Sigmoid colon (tissue), 4 donors: ENCODE measurements around the gene DNAJC5.

ENCODE experiments used
- POLR2A ChIP-seq, 2 donors: fragments of 450-650 bp; IDR thresholded peaks; one replicate each; pipeline ENCODE4 v1.6.1; 2016; ENCODE audit warnings: antibody characterized with exemption in 2 of 2, mild to moderate bottlenecking in 2 of 2, moderate library complexity in 2 of 2
- POLR2AphosphoS5 ChIP-seq, 4 donors: sonication (generic); formaldehyde crosslinking; IDR thresholded peaks; one replicate each; pipeline ENCODE4 v1.6.1; 2017; ENCODE audit warnings: antibody characterized with exemption in 4 of 4
- TF ChIP-seq, protein P1 (sequence below), 4 experiments: fragments of 450-650 bp in 3 of 4; fragments of 200-600 bp in 1 of 4; IDR thresholded peaks; one replicate each; pipeline ENCODE4 v1.5.1; 2016 to 2019; ENCODE audit warnings: antibody characterized with exemption in 4 of 4, mild to moderate bottlenecking in 3 of 4, moderate library complexity in 2 of 4

DNA sequence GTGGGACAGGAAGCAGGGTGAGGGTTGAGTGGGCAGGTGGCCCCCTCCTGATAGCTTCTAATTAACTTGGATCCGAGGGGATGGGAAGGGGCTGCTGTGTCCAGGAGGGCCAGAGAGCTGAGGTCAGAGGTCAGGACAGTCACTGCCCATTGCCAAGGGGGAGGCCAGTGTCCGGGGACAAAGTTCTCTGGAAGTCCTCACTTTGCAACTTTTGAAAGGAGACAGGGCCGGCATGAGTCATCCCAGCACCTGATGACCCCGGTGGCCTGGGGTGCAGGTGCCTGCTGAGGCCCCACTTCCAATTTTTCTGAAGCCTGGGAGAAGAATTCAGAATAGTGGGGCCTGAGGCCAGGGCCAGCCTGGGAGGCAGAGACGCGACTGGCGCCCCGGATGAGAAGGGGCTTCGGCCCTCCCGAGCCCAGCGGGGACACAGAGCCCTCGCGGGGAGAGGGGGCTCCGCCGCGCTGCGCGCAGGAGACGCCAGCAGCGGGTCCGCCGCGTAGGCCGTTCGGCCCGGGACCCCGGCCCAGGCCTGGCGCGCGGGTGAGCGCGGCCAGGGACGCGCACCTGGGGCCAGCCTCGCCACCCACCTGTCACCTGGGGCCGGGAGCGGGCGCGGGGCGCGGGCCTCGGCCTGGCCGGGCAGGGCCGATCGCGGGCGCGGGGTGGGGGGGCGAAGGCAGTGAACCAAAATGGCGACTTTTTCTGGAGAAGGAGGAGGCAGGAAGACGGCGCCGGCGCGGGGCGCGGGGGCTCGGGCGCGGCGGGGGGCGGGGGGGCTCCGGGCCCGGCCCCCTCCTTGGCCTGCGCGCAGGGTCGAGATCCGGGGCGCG, 74.2 kb downstream of the DNAJC5 start:
- TF ChIP-seq, protein P1, sequence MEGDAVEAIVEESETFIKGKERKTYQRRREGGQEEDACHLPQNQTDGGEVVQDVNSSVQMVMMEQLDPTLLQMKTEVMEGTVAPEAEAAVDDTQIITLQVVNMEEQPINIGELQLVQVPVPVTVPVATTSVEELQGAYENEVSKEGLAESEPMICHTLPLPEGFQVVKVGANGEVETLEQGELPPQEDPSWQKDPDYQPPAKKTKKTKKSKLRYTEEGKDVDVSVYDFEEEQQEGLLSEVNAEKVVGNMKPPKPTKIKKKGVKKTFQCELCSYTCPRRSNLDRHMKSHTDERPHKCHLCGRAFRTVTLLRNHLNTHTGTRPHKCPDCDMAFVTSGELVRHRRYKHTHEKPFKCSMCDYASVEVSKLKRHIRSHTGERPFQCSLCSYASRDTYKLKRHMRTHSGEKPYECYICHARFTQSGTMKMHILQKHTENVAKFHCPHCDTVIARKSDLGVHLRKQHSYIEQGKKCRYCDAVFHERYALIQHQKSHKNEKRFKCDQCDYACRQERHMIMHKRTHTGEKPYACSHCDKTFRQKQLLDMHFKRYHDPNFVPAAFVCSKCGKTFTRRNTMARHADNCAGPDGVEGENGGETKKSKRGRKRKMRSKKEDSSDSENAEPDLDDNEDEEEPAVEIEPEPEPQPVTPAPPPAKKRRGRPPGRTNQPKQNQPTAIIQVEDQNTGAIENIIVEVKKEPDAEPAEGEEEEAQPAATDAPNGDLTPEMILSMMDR (IDR thresholded peaks at IDR 0.05) = no peak
- no peak for TF ChIP-seq POLR2AphosphoS5 (IDR thresholded peaks at IDR 0.05)
- no peak for TF ChIP-seq POLR2A (IDR thresholded peaks at IDR 0.05)
